Measurements from ENCODE around the gene TMEM181. TPM values are rescaled to one million over a fixed set of nuclear protein-coding genes. Genes with fewer than 3 reads are reported as not detected.
A peak's percentile ranks its signal among the peaks of the same experiment; 100 is the strongest.

The TMEM181 gene
- total and polyA plus RNA-seq, 2 of the 13 experiments (the other 11 are each of a cell fraction or from before 2014, with no cell fraction given), result 59.1 to 108 TPM

DNA sequence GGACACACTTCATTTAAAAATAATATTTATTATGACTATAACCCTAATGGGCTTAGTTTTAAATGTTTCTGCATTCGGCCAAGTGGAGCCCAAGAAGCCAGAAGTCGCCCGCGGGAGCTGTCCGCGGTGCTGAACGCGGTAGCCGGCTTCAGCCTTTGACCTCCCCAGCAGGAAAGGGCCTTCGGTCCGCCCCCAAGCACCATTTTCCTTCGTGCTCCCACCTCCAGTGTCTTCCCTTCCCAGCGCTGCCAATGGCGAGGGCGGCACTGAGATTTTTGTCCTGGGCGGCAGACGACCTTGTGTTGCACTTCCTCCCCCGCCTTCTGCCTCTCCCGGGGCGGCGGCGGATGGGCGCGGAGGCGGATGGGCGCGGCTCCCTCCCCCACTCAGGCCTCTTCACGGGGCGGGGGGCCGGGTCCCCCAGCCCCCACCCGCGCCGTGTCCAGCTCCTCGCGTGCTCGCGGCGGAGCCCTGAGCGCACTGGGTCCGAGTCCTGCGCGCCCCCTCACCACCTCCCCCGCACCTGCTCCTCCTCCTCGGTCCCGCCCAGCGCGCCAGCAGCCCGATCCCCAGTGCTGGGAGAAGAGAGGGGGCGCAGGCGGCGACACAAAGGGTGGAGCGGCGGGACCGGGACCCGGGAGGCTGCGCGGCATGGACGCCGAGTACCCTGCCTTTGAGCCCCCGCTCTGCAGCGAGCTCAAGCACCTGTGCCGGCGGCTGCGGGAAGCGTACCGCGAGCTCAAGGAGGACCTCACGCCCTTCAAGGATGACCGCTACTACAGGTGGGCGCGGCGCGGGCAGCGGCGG lies 23.6 kb upstream of the TMEM181 start (continued):
- TF ChIP-seq ZNF609 (CRISPR knock-in tag; IDR thresholded peaks at IDR 0.05; ENCODE audit: borderline replicate concordance) (no peak; the same call in none of the 2 replicates), ARID3A (IDR thresholded peaks at IDR 0.05; ENCODE audit: low read depth, low read length) (no peak), ZSCAN30 (CRISPR knock-in tag; IDR thresholded peaks at IDR 0.05) (0 out of 2 replicates have a peak, but pooled peaks have one; percentile 31), TAF15 (IDR thresholded peaks at IDR 0.05; ENCODE audit: low read depth, low read length, poor library complexity, severe bottlenecking) (no peak), ZBTB1 (CRISPR knock-in tag; IDR thresholded peaks at IDR 0.05; ENCODE audit: borderline replicate concordance) (peak; percentile 78; the same call in 1 of the 2 replicates), ZFP90 (CRISPR knock-in tag; IDR thresholded peaks at IDR 0.05; ENCODE audit: borderline replicate concordance) (peak; percentile 94), ZNF556 (CRISPR knock-in tag; IDR thresholded peaks at IDR 0.05; ENCODE audit: borderline replicate concordance) (peak; percentile 28; the same call in 1 of the 2 replicates), CBX2 (IDR thresholded peaks at IDR 0.05; ENCODE audit: low read depth, low read length) (no peak), CBX2 (CRISPR knock-in tag; IDR thresholded peaks at IDR 0.05; ENCODE audit: low read depth) (0 out of 2 replicates have a peak, but pooled peaks have one; percentile 85), JDP2 (CRISPR knock-in tag; IDR thresholded peaks at IDR 0.05; ENCODE audit: borderline replicate concordance) (peak; percentile 77; the same call in 1 of the 2 replicates), NFE2L1 (CRISPR knock-in tag; IDR thresholded peaks at IDR 0.05; ENCODE audit: borderline replicate concordance) (no peak), ZNF274 (CRISPR knock-in tag; IDR thresholded peaks at IDR 0.05) (peak; percentile 94), KLF11 (CRISPR knock-in tag; IDR thresholded peaks at IDR 0.05) (peak; percentile 99), ISL2 (CRISPR knock-in tag; IDR thresholded peaks at IDR 0.05) (peak; percentile 90), TEAD2 (CRISPR knock-in tag; IDR thresholded peaks at IDR 0.05) (peak; percentile 85), POLR2A (IDR thresholded peaks at IDR 0.05; ENCODE audit: insufficient read depth in 1 of 2, low read depth in 2 of 2, low read length in 2 of 2) (no peak; a peak in 1 of 4 replicates), SIX4 (CRISPR knock-in tag; IDR thresholded peaks at IDR 0.05) (peak; percentile 88)
- TF ChIP-seq, protein P1, sequence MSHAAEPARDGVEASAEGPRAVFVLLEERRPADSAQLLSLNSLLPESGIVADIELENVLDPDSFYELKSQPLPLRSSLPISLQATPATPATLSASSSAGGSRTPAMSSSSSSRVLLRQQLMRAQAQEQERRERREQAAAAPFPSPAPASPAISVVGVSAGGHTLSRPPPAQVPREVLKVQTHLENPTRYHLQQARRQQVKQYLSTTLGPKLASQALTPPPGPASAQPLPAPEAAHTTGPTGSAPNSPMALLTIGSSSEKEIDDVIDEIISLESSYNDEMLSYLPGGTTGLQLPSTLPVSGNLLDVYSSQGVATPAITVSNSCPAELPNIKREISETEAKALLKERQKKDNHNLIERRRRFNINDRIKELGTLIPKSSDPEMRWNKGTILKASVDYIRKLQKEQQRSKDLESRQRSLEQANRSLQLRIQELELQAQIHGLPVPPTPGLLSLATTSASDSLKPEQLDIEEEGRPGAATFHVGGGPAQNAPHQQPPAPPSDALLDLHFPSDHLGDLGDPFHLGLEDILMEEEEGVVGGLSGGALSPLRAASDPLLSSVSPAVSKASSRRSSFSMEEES (CRISPR knock-in tag; IDR thresholded peaks at IDR 0.05), result peak; percentile 93
- TF ChIP-seq, protein P2, sequence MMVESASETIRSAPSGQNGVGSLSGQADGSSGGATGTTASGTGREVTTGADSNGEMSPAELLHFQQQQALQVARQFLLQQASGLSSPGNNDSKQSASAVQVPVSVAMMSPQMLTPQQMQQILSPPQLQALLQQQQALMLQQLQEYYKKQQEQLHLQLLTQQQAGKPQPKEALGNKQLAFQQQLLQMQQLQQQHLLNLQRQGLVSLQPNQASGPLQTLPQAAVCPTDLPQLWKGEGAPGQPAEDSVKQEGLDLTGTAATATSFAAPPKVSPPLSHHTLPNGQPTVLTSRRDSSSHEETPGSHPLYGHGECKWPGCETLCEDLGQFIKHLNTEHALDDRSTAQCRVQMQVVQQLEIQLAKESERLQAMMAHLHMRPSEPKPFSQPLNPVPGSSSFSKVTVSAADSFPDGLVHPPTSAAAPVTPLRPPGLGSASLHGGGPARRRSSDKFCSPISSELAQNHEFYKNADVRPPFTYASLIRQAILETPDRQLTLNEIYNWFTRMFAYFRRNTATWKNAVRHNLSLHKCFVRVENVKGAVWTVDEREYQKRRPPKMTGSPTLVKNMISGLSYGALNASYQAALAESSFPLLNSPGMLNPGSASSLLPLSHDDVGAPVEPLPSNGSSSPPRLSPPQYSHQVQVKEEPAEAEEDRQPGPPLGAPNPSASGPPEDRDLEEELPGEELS (CRISPR knock-in tag; IDR thresholded peaks at IDR 0.05), result peak; percentile 74; the same call in 1 of the 2 replicates

Data from HepG2 (cell line).